Kidney epithelial cell (primary cell): ENCODE measurements around the gene CPNE8. TPM values are rescaled to one million over a fixed set of nuclear protein-coding genes. Genes with fewer than 3 reads are reported as not detected.

ENCODE experiments used
- DNase-seq: peaks from one replicate; pipeline ENCODE4 v3.0.0-alpha.2; 2010; ENCODE audit warnings: low read depth
- H3K27me3 ChIP-seq: 2 replicates; pipeline ENCODE4 v1.6.0; 2011; ENCODE audit warnings: low read length; ENCODE audit not compliant: control insufficient read depth, insufficient read depth
- H3K36me3 ChIP-seq: 2 replicates; pipeline ENCODE4 v1.5.1; 2011; ENCODE audit warnings: low read length; ENCODE audit not compliant: control insufficient read depth, insufficient read depth
- H3K4me3 ChIP-seq: 2 replicates; pipeline ENCODE4 v1.5.1; 2011; ENCODE audit warnings: low read depth, mild to moderate bottlenecking, control low read depth, low read length
- CTCF ChIP-seq: IDR thresholded peaks from 2 replicates; pipeline ENCODE4 v1.5.1; 2011; ENCODE audit warnings: mild to moderate bottlenecking, moderate library complexity, low read length, control low read depth, inconsistent platforms; ENCODE audit not compliant: insufficient read depth, poor library complexity, severe bottlenecking
- total RNA-seq: library from RNA; depleted of rRNA; stranded (reverse); fragments of >200 nt; gene quantifications from 2 replicates; pipeline ENCODE4 v1.2.3, GENCODE V29; 2015

CPNE8 gene
- total RNA-seq, 1 donor from 2014 or later = 8.0 TPM

- Histone ChIP-seq H3K27me3 (no peaks in the 10 kb centered on the region), H3K4me3 (no peak overlapping the region), H3K36me3 (no peaks in the 10 kb centered on the region)
- no peak for DNase-seq
- no peak for TF ChIP-seq CTCF
Measured at GRCh38 chr12:38614171-38614570, 291.2 kb downstream of the CPNE8 start.

DNA sequence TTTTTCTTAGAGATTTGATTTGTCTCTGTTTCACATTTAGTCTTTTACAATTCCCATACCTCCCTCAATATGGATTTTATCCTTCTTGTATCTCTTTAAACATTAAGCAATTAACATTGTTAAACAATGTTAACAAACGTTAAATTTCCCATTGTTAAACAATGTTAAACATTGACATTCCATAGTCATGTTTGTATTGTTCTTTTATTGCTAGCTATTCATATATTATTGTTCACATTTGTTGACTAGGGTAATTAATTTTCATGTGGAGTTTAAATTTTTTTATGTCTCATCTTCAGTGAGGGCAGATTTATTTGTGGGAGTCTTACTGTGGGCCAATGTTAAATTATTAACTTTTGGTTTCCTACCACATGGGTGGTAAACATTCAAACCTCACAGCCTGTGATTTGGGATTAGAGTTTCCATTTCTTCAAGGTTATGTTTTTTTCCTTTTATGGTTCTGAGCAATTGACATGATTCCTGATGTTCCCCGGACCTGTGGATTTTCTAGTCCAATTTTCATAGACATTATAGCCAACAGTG is 294.5 kb downstream of the CPNE8 start:
- no peaks in the 10 kb centered on the region for H3K27me3 ChIP-seq
- H3K4me3 ChIP-seq = no peak overlapping the region
- H3K36me3 ChIP-seq = no peaks in the 10 kb centered on the region
- no peak for TF ChIP-seq CTCF
- DNase-seq = no peak

GRCh38 chr12:38607295-38607694 is 298.1 kb downstream of the CPNE8 start:
- DNase-seq = no peak
- Histone ChIP-seq H3K4me3 (no peak overlapping the region), H3K27me3 (no peaks in the 10 kb centered on the region), H3K36me3 (no peaks in the 10 kb centered on the region)
- no peak for TF ChIP-seq CTCF
